HepG2 (cell line): Measurements from ENCODE around the gene EFNA3. TPM values are rescaled to one million over a fixed set of nuclear protein-coding genes. Genes with fewer than 3 reads are reported as not detected.

ENCODE experiments used
- ATRX ChIP-seq: sonication (generic); formaldehyde crosslinking; IDR thresholded peaks from 2 replicates; pipeline ENCODE4 v1.4.0; 2020; ENCODE audit warnings: missing genetic modification reagents, borderline replicate concordance
- HIC2 ChIP-seq: sonication (generic); formaldehyde crosslinking; IDR thresholded peaks from 2 replicates; pipeline ENCODE4 v1.9.0; 2022; ENCODE audit warnings: low read depth, missing genetic modification reagents
- HOXA3 ChIP-seq: sonication (generic); formaldehyde crosslinking; IDR thresholded peaks from 2 replicates; pipeline ENCODE4 v1.5.0; 2020; ENCODE audit warnings: missing genetic modification reagents
- HOXA7 ChIP-seq: sonication (generic); formaldehyde crosslinking; IDR thresholded peaks from 2 replicates; pipeline ENCODE4 v1.8.1; 2022; ENCODE audit warnings: mild to moderate bottlenecking, missing genetic modification reagents, moderate library complexity
- MAFK ChIP-seq, 2 experiments: IDR thresholded peaks in 1 of 2; conservative IDR thresholded peaks in 1 of 2; 2 replicates each; pipeline ENCODE4 v1.6.1; 2011; ENCODE audit warnings: improper control_type of control experiment in 2 of 2, low read length in 2 of 2
- MYC ChIP-seq: sonication (generic); formaldehyde crosslinking; IDR thresholded peaks from 2 replicates; pipeline ENCODE4 v1.9.0; 2021; ENCODE audit warnings: missing genetic modification reagents, borderline replicate concordance
- PHF20 ChIP-seq: sonication (generic); formaldehyde crosslinking; IDR thresholded peaks from 2 replicates; pipeline ENCODE4 v1.5.0; 2020; ENCODE audit warnings: mild to moderate bottlenecking, missing genetic modification reagents
- PTBP1 ChIP-seq: fragments of 200-400 bp; formaldehyde crosslinking; IDR thresholded peaks from 2 replicates; pipeline ENCODE4 v1.6.1; 2018; ENCODE audit warnings: low read length, low read depth; ENCODE audit not compliant: poor library complexity, severe bottlenecking
- SNAPC4 ChIP-seq: sonication (generic); formaldehyde crosslinking; IDR thresholded peaks from 2 replicates; pipeline ENCODE4 v1.4.0; 2020; ENCODE audit warnings: mild to moderate bottlenecking, missing genetic modification reagents
- STAT5B ChIP-seq: sonication (generic); formaldehyde crosslinking; IDR thresholded peaks from 2 replicates; pipeline ENCODE4 v1.4.0; 2020; ENCODE audit warnings: missing genetic modification reagents
- ZNF660 ChIP-seq: sonication (generic); formaldehyde crosslinking; IDR thresholded peaks from 2 replicates; pipeline ENCODE4 v1.5.1; 2020; ENCODE audit warnings: mild to moderate bottlenecking, low read depth, missing genetic modification reagents, borderline replicate concordance
- ZNF7 ChIP-seq: IDR thresholded peaks from 2 replicates; pipeline ENCODE4 v1.6.1; 2016; ENCODE audit warnings: missing biosample characterization, missing genetic modification reagents
- polyA plus RNA-seq, 8 experiments: library from polyadenylated mRNA; depleted of rRNA in 3 of 8; stranded (reverse) in 7 of 8; unstranded in 1 of 8; fragments of >200 nt; fragmentation: Illumina TruSeq in 4 of 8; extraction: Trizol in 4 of 8; gene quantifications; 2 replicates each; pipeline versions ENCODE4 v1.2.1 to v1.2.3, GENCODE V29; 2011 to 2016; ENCODE audit warnings: low read depth in 4 of 8, missing spikeins in 1 of 8, mixed read lengths in 1 of 8; ENCODE audit not compliant: insufficient read depth in 1 of 8
- total RNA-seq, 5 experiments: library from RNA; depleted of rRNA; stranded (reverse); fragments of >200 nt; fragmentation: Illumina TruSeq; extraction: Trizol; gene quantifications; 2 replicates each; pipeline ENCODE4 v1.2.3, GENCODE V29; 2016; ENCODE audit warnings: low read depth in 1 of 5
- TF ChIP-seq, protein P1 (sequence below): sonication (generic); formaldehyde crosslinking; IDR thresholded peaks from 2 replicates; pipeline ENCODE4 v1.5.1; 2020; ENCODE audit warnings: missing genetic modification reagents, mild to moderate bottlenecking, borderline replicate concordance

The EFNA3 gene
- total and polyA plus RNA-seq, 2 of the 13 experiments (the other 11 are each of a cell fraction or from before 2014, with no cell fraction given) = 1.0 to 5.7 TPM

DNA sequence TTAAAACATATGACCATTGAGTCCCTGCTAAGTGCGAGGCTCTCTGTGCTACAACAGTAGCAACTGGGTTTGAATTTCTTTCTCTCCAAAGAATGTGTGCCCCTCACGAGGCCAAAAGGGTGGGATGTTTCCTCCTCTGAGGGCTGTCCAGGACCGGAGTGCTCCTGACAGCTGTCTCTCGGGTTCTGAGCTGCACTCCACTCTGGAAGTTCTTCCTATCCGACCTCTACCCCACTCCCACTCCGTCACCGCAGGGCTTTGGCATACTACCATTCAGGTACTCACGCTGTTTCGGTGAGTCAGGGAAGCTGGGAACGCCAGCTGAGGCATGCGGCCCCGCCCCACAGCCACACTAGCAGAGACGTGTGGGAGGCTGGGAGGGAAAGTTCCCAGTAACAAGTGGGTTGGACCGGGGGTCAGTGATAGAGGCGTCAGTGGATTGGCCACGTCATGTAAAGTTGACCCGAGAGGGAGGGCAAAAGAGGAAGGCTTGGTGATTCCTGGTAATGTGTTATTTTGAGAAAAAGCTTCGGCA lies 56.3 kb downstream of the EFNA3 start (continued):
- no peak for TF ChIP-seq HIC2 (CRISPR knock-in tag)
- TF ChIP-seq, protein P1, sequence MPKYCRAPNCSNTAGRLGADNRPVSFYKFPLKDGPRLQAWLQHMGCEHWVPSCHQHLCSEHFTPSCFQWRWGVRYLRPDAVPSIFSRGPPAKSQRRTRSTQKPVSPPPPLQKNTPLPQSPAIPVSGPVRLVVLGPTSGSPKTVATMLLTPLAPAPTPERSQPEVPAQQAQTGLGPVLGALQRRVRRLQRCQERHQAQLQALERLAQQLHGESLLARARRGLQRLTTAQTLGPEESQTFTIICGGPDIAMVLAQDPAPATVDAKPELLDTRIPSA (CRISPR knock-in tag) = 0 out of 2 replicates have a peak, but pooled peaks have one; percentile 8
- TF ChIP-seq PTBP1 = no peak
- no peak for TF ChIP-seq HOXA7 (CRISPR knock-in tag)
- peak; percentile 33 for TF ChIP-seq HOXA3 (CRISPR knock-in tag)
- no peak for TF ChIP-seq ATRX (CRISPR knock-in tag)
- TF ChIP-seq STAT5B (CRISPR knock-in tag) = no peak
- TF ChIP-seq MAFK (conservative IDR thresholded peaks at IDR 0.05 in 1 of 2, IDR thresholded peaks at IDR 0.05 in 1 of 2; ENCODE audit: low read length in 2 of 2) = no peak
- TF ChIP-seq ZNF7 (CRISPR knock-in tag) = no peak
- TF ChIP-seq SNAPC4 (CRISPR knock-in tag) = no peak
- TF ChIP-seq ZNF660 (CRISPR knock-in tag) = no peak
- TF ChIP-seq PHF20 = no peak
- TF ChIP-seq MYC (CRISPR knock-in tag) = peak; percentile 73
